ENCODE results near the gene NAP1L5. TPM values are rescaled to one million over a fixed set of nuclear protein-coding genes. Genes with fewer than 3 reads are reported as not detected.

Gene NAP1L5
- total RNA-seq, 1 experiment from 2014 or later: 1.8 TPM

DNA sequence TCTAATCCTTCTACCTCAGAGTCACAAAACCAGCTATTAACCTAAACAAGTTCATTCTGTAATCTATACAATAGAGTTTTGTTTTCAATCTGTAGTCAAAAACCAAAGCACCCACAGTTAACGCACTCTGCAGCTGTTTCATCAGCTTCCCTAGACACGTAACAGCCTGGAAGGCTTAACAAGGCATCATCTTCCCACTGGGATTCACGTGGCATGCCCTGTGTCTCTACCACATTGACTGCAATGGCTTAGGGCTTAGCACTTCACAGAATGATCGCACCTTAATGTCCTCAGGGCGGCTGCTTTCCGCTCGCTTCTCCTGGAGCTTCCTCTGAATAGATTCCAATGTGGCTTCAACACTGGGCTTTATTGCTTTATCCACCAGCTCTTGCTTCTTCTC, 49.7 kb upstream of the NAP1L5 start:
- ATAC-seq: no peak
- no peak for DNase-seq (ENCODE audit: low read depth, low spot score)
- no peak overlapping the region for H3K9ac ChIP-seq (ENCODE audit: low read length)
- H4K20me1 ChIP-seq (ENCODE audit: insufficient read depth): no peaks in the 10 kb centered on the region
- POLR2A ChIA-PET: no interaction called here
- no peak for TF ChIP-seq ELF1 (IDR thresholded peaks at IDR 0.05; ENCODE audit: borderline replicate concordance, low read depth)
- TF ChIP-seq, protein P1, sequence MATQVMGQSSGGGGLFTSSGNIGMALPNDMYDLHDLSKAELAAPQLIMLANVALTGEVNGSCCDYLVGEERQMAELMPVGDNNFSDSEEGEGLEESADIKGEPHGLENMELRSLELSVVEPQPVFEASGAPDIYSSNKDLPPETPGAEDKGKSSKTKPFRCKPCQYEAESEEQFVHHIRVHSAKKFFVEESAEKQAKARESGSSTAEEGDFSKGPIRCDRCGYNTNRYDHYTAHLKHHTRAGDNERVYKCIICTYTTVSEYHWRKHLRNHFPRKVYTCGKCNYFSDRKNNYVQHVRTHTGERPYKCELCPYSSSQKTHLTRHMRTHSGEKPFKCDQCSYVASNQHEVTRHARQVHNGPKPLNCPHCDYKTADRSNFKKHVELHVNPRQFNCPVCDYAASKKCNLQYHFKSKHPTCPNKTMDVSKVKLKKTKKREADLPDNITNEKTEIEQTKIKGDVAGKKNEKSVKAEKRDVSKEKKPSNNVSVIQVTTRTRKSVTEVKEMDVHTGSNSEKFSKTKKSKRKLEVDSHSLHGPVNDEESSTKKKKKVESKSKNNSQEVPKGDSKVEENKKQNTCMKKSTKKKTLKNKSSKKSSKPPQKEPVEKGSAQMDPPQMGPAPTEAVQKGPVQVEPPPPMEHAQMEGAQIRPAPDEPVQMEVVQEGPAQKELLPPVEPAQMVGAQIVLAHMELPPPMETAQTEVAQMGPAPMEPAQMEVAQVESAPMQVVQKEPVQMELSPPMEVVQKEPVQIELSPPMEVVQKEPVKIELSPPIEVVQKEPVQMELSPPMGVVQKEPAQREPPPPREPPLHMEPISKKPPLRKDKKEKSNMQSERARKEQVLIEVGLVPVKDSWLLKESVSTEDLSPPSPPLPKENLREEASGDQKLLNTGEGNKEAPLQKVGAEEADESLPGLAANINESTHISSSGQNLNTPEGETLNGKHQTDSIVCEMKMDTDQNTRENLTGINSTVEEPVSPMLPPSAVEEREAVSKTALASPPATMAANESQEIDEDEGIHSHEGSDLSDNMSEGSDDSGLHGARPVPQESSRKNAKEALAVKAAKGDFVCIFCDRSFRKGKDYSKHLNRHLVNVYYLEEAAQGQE (IDR thresholded peaks at IDR 0.05; ENCODE audit: low read depth): no peak
- TF ChIP-seq EZH2phosphoT487 (IDR thresholded peaks at IDR 0.05; ENCODE audit: borderline replicate concordance): no peak
- TF ChIP-seq RAD21 (IDR thresholded peaks at IDR 0.05; ENCODE audit: low read depth): no peak
- TF ChIP-seq POLR2AphosphoS5 (IDR thresholded peaks at IDR 0.05; ENCODE audit: low read depth, low read length): no peak
- no peak overlapping the region for H3K27ac ChIP-seq (ENCODE audit: low read depth, low read length)
- no peaks in the 10 kb centered on the region for H3K4me1 ChIP-seq (ENCODE audit: control insufficient read depth in 1 of 2, insufficient read depth in 2 of 2, low read length in 2 of 2)
- no peaks in the 10 kb centered on the region for H3K27me3 ChIP-seq (ENCODE audit: insufficient read depth, low read length)
- no peaks in the 10 kb centered on the region for H3K79me2 ChIP-seq (ENCODE audit: insufficient read depth, low read length)
- RAD21 ChIA-PET (ENCODE audit: low non-redundant PET in 1 of 2, low total read pairs in 2 of 2, uncharacterized antibody in 2 of 2, unreplicated experiment in 2 of 2): no interaction called here
- no TSS peak for BruUV-seq (replicated peaks)
- CTCF ChIA-PET: no interaction called here
- H3K9me2 ChIP-seq (ENCODE audit: insufficient read depth): no peaks in the 10 kb centered on the region
- no peak overlapping the region for H3K4me2 ChIP-seq (ENCODE audit: low read length)
- H3K9me3 ChIP-seq (ENCODE audit: control insufficient read depth in 1 of 2, insufficient read depth in 1 of 2, low read depth in 1 of 2, low read length in 2 of 2): no peaks in the 10 kb centered on the region
- peaks cover 0 to 5% of the 10 kb centered on the region in 2 experiments; a peak in 1 of 4 replicates for H3K36me3 ChIP-seq (ENCODE audit: control insufficient read depth in 1 of 2, insufficient read depth in 2 of 2, low read length in 2 of 2)
- H3K4me3 ChIP-seq (replicated peaks in 1 of 2; ENCODE audit: low read depth in 1 of 2, low read length in 2 of 2): no peak overlapping the region
- intact Hi-C loops (cut with micrococcal nuclease): no loop called here
- H2AFZ ChIP-seq (ENCODE audit: low read depth, low read length, poor library complexity, severe bottlenecking): no peak overlapping the region

DNA sequence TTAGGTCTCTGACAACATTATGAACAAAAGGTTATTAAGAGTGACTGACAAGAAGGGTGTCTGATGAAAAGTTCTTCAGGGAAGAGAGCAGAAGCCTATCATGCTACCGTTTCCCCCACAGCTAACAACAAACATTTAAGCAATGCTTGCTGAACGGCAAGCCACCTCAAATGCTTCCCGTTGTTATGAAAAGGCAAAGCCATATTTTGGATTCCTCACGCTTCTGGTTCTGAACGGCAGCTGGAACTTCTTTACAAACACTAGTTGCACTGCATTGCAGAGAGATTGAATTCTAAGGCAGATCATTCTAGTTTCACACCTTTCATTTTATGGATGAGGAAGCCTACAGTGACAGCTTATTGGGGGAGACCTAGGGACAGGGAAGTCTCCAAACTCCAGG, 48.6 kb upstream of the NAP1L5 start:
- H3K27ac ChIP-seq (ENCODE audit: low read depth, low read length): no peak overlapping the region
- ChIA-PET CTCF (no interaction called here), RAD21 (ENCODE audit: low non-redundant PET in 1 of 2, low total read pairs in 2 of 2, uncharacterized antibody in 2 of 2, unreplicated experiment in 2 of 2) (no interaction called here), POLR2A (no interaction called here)
- no peaks in the 10 kb centered on the region for H3K79me2 ChIP-seq (ENCODE audit: insufficient read depth, low read length)
- peaks cover 0 to 5% of the 10 kb centered on the region in 2 experiments; a peak in 1 of 4 replicates for H3K36me3 ChIP-seq (ENCODE audit: control insufficient read depth in 1 of 2, insufficient read depth in 2 of 2, low read length in 2 of 2)
- no peak overlapping the region for H2AFZ ChIP-seq (ENCODE audit: low read depth, low read length, poor library complexity, severe bottlenecking)
- H3K9me3 ChIP-seq (ENCODE audit: control insufficient read depth in 1 of 2, insufficient read depth in 1 of 2, low read depth in 1 of 2, low read length in 2 of 2): no peaks in the 10 kb centered on the region
- DNase-seq (ENCODE audit: low read depth, low spot score): no peak
- no peak overlapping the region for H3K9ac ChIP-seq (ENCODE audit: low read length)
- no TSS peak for BruUV-seq (replicated peaks)
- no peaks in the 10 kb centered on the region for H3K27me3 ChIP-seq (ENCODE audit: insufficient read depth, low read length)
- no peaks in the 10 kb centered on the region for H3K9me2 ChIP-seq (ENCODE audit: insufficient read depth)
- ATAC-seq: no peak
- H3K4me3 ChIP-seq (replicated peaks in 1 of 2; ENCODE audit: low read depth in 1 of 2, low read length in 2 of 2): no peak overlapping the region
- intact Hi-C loops (cut with micrococcal nuclease): no loop called here
- H3K4me2 ChIP-seq (ENCODE audit: low read length): no peak overlapping the region
- H3K4me1 ChIP-seq (ENCODE audit: control insufficient read depth in 1 of 2, insufficient read depth in 2 of 2, low read length in 2 of 2): no peaks in the 10 kb centered on the region
- TF ChIP-seq, protein P2, sequence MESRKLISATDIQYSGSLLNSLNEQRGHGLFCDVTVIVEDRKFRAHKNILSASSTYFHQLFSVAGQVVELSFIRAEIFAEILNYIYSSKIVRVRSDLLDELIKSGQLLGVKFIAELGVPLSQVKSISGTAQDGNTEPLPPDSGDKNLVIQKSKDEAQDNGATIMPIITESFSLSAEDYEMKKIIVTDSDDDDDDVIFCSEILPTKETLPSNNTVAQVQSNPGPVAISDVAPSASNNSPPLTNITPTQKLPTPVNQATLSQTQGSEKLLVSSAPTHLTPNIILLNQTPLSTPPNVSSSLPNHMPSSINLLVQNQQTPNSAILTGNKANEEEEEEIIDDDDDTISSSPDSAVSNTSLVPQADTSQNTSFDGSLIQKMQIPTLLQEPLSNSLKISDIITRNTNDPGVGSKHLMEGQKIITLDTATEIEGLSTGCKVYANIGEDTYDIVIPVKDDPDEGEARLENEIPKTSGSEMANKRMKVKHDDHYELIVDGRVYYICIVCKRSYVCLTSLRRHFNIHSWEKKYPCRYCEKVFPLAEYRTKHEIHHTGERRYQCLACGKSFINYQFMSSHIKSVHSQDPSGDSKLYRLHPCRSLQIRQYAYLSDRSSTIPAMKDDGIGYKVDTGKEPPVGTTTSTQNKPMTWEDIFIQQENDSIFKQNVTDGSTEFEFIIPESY (IDR thresholded peaks at IDR 0.05; ENCODE audit: extremely low read depth, insufficient replicate concordance, low read length): no peak
- TF ChIP-seq ELF1 (IDR thresholded peaks at IDR 0.05; ENCODE audit: borderline replicate concordance, low read depth) (no peak), POLR2A (IDR thresholded peaks at IDR 0.05; ENCODE audit: borderline replicate concordance, extremely low read depth, insufficient read depth, insufficient read length) (no peak), CBX3 (IDR thresholded peaks at IDR 0.05; ENCODE audit: low read depth) (no peak), YY1 (IDR thresholded peaks at IDR 0.05; ENCODE audit: extremely low read depth, insufficient replicate concordance, low read depth, low read length) (no peak), EGR1 (IDR thresholded peaks at IDR 0.05; ENCODE audit: low read depth) (no peak), EZH2phosphoT487 (IDR thresholded peaks at IDR 0.05; ENCODE audit: borderline replicate concordance) (no peak), ZNF274 (IDR thresholded peaks at IDR 0.05; ENCODE audit: low read depth, low read length) (no peak)
- TF ChIP-seq, protein P3, sequence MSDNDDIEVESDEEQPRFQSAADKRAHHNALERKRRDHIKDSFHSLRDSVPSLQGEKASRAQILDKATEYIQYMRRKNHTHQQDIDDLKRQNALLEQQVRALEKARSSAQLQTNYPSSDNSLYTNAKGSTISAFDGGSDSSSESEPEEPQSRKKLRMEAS (IDR thresholded peaks at IDR 0.05): no peak
- TF ChIP-seq, protein P4, sequence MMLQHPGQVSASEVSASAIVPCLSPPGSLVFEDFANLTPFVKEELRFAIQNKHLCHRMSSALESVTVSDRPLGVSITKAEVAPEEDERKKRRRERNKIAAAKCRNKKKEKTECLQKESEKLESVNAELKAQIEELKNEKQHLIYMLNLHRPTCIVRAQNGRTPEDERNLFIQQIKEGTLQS (IDR thresholded peaks at IDR 0.05): no peak
- H4K20me1 ChIP-seq (ENCODE audit: insufficient read depth): no peaks in the 10 kb centered on the region

Measured in HCT116 (cell line).